A673 (cell line): ENCODE measurements around the gene LRRFIP1. TPM values are rescaled to one million over a fixed set of nuclear protein-coding genes. Genes with fewer than 3 reads are reported as not detected.
"Not testable (repeated sequence)": the region's sequence is repeated elsewhere in the genome, so short reads cannot be mapped to it uniquely, and the experiment has no call there.

Experiments used
- BruUV-seq: library from RNA; stranded (reverse); fragments of 400-500 nt; replicated peaks from 2 replicates; lab custom pipeline; 2021; lab: Mats Ljungman, UMichigan
- CTCF ChIA-PET: fragments of 300-600 bp; sonication (Branson Sonifier 250); formaldehyde crosslinking; loops from one replicate; lab custom pipeline; 2022; ENCODE audit warnings: antibody characterized with exemption; lab: Charles Lee
- POLR2A ChIA-PET: fragments of 300-600 bp; sonication (Branson Sonifier 250); formaldehyde crosslinking; loops from one replicate; lab custom pipeline; 2022; ENCODE audit warnings: antibody characterized with exemption; ENCODE audit not compliant: low non-redundant PET; lab: Charles Lee
- DNase-seq: peaks from one replicate; pipeline ENCODE4 v3.0.0-alpha.2; 2015; ENCODE audit warnings: low spot score
- H3K27ac ChIP-seq: fragments of 200-600 bp; sonication (generic); 2 replicates; pipeline ENCODE4 v1.5.1; 2016; ENCODE audit warnings: mixed run types, low read depth, mild to moderate bottlenecking, mixed read lengths, antibody characterized with exemption, low read length; ENCODE audit not compliant: poor library complexity, severe bottlenecking
- H3K27me3 ChIP-seq: fragments of 200-600 bp; sonication (generic); replicated peaks from 2 replicates; pipeline ENCODE4 v1.6.1; 2017; ENCODE audit warnings: mixed run types, low read depth, mild to moderate bottlenecking, mixed read lengths, antibody characterized with exemption, low read length; ENCODE audit not compliant: insufficient read depth, poor library complexity
- H3K36me3 ChIP-seq: fragments of 200-600 bp; sonication (generic); 2 replicates; pipeline ENCODE4 v1.6.1; 2016; ENCODE audit warnings: mixed run types, mild to moderate bottlenecking, mixed read lengths, antibody characterized with exemption, low read length; ENCODE audit not compliant: insufficient read depth, poor library complexity, severe bottlenecking
- H3K4me1 ChIP-seq: fragments of 200-600 bp; sonication (generic); 2 replicates; pipeline ENCODE4 v1.6.1; 2017; ENCODE audit warnings: mixed run types, mild to moderate bottlenecking, mixed read lengths, antibody characterized with exemption, low read length; ENCODE audit not compliant: insufficient read depth, poor library complexity, severe bottlenecking
- H3K4me3 ChIP-seq: fragments of 200-600 bp; sonication (generic); 2 replicates; pipeline ENCODE4 v1.5.1; 2016; ENCODE audit warnings: low read depth, mixed run types, mild to moderate bottlenecking, mixed read lengths, low read length; ENCODE audit not compliant: poor library complexity, severe bottlenecking
- H3K9me3 ChIP-seq: fragments of 200-600 bp; sonication (generic); 2 replicates; pipeline ENCODE4 v1.6.1; 2016; ENCODE audit warnings: mixed run types, low read depth, mild to moderate bottlenecking, mixed read lengths, antibody characterized with exemption, low read length; ENCODE audit not compliant: poor library complexity, severe bottlenecking
- CTCF ChIP-seq: fragments of 300-800, 200-600 bp; sonication (generic); conservative IDR thresholded peaks from 2 replicates; pipeline ENCODE4 v1.5.1; 2017; ENCODE audit warnings: low read depth, mild to moderate bottlenecking, antibody characterized with exemption, low read length, moderate library complexity, mixed read lengths
- EZH2 ChIP-seq: fragments of 200-600 bp; sonication (generic); IDR thresholded peaks from 2 replicates; pipeline ENCODE4 v1.6.1; 2017; ENCODE audit warnings: borderline replicate concordance, low read depth, mild to moderate bottlenecking, mixed read lengths, antibody characterized with exemption, low read length; ENCODE audit not compliant: poor library complexity, severe bottlenecking
- intact Hi-C: fragments of 100-400 bp; cut with micrococcal nuclease; formaldehyde crosslinking; loops from one replicate; pipeline ENCODE4 v1.10.0; 2022; ENCODE audit not compliant: unreplicated experiment
- total RNA-seq: library from RNA; stranded (reverse); gene quantifications from 2 replicates; pipeline ENCODE4 v1.2.3, GENCODE V29; 2021

The LRRFIP1 gene
- total RNA-seq, 1 experiment from 2014 or later, result 69.3 TPM

- intact Hi-C loops, result no loop called here
- Histone ChIP-seq H3K4me3 (no peak overlapping the region), H3K27me3 (no peaks in the 10 kb centered on the region), H3K9me3 (no peaks in the 10 kb centered on the region), H3K27ac (no peak overlapping the region), H3K36me3 (peaks cover 24% of the 10 kb centered on the region), H3K4me1 (no peaks in the 10 kb centered on the region)
- POLR2A ChIA-PET, result no interaction called here
- CTCF ChIA-PET, result no interaction called here
- no peak for DNase-seq
- no TSS peak for BruUV-seq
- TF ChIP-seq CTCF (no peak), EZH2 (no peak)
Measured at GRCh38 chr2:237763812-237764211, 136.4 kb downstream of the LRRFIP1 start.

GRCh38 chr2:237765122-237765521 is 137.7 kb downstream of the LRRFIP1 start:
- H3K36me3 ChIP-seq, result peaks cover 20% of the 10 kb centered on the region
- H3K27ac ChIP-seq, H3K4me3 ChIP-seq, H3K4me1 ChIP-seq, intact Hi-C loops, BruUV-seq, DNase-seq, H3K9me3 ChIP-seq, CTCF ChIA-PET, H3K27me3 ChIP-seq, POLR2A ChIA-PET: not testable (repeated sequence)

GRCh38 chr2:237765875-237766274 is 138.5 kb downstream of the LRRFIP1 start:
- TF ChIP-seq EZH2 (no peak), CTCF (no peak)
- DNase-seq, result no peak
- Histone ChIP-seq H3K27me3 (no peaks in the 10 kb centered on the region), H3K4me1 (no peaks in the 10 kb centered on the region), H3K9me3 (no peaks in the 10 kb centered on the region), H3K36me3 (peaks cover 13% of the 10 kb centered on the region), H3K27ac (no peak overlapping the region), H3K4me3 (no peak overlapping the region)
- BruUV-seq, result no TSS peak
- ChIA-PET CTCF (no interaction called here), POLR2A (no interaction called here)
- intact Hi-C loops, result no loop called here

GRCh38 chr2:237766340-237766739 is 139.0 kb downstream of the LRRFIP1 start:
- H3K4me1 ChIP-seq, result no peaks in the 10 kb centered on the region
- intact Hi-C loops, result no loop called here
- ChIA-PET CTCF (no interaction called here), POLR2A (no interaction called here)
- no peak overlapping the region for H3K27ac ChIP-seq
- DNase-seq, result no peak
- H3K9me3 ChIP-seq, result no peaks in the 10 kb centered on the region
- no peak overlapping the region for H3K4me3 ChIP-seq
- no peaks in the 10 kb centered on the region for H3K27me3 ChIP-seq
- no peak for TF ChIP-seq EZH2
- TF ChIP-seq CTCF, result no peak
- no TSS peak for BruUV-seq
- peaks cover 9% of the 10 kb centered on the region for H3K36me3 ChIP-seq
